Measurements from ENCODE around the gene ZNF19.

DNA sequence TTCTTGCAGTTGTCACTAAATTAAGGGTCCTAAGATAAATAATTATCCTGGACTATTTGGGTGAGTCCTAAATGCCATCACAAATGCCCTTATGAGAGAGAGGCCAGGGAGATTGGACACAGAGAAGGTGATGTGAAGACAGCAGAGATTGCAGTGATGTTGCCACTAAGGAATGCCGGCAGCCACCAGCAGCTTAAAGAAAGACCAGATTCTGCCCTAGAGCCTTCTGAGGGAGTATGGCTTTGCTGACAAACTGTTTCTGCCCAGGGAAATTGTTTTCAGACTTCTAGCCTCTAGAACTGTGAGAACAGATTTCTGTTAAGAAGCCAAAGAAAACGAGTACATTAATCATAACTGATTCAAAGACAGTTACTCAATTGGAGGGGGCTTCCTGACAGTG is 17.1 kb downstream of the ZNF19 start:
- TF ChIP-seq CTCF (conservative IDR thresholded peaks at IDR 0.05 in 1 of 2, IDR thresholded peaks at IDR 0.05 in 1 of 2; ENCODE audit: low read depth in 1 of 2, low read length in 2 of 2) (no peak), EZH2 (IDR thresholded peaks at IDR 0.05; ENCODE audit: low read length, missing control alignments) (no peak)
